ENCODE measurements around the gene ERCC6L2. TPM values are rescaled to one million over a fixed set of nuclear protein-coding genes. Genes with fewer than 3 reads are reported as not detected.

Gene ERCC6L2
- total RNA-seq, 2 experiments from 2014 or later, result 30.8 to 31.3 TPM

GRCh38 chr9:95924987-95925386, 49.5 kb downstream of the ERCC6L2 start:
- TF ChIP-seq CTCF (IDR thresholded peaks at IDR 0.05), result no peak
- DNase-seq, result no peak
- Mint-ChIP-seq H3K9me3 (no peaks in the 10 kb centered on the region), H3K36me3 (ENCODE audit: low read depth) (peaks cover 77% of the 10 kb centered on the region), H3K4me3 (no peak overlapping the region), H3K4me1 (ENCODE audit: low read depth) (no peaks in the 10 kb centered on the region), H3K27me3 (no peaks in the 10 kb centered on the region), H3K27ac (no peak overlapping the region)
- no peak overlapping the region for H3K27ac ChIP-seq (ENCODE audit: low read depth in 1 of 2, low read length in 2 of 2)
- H3K4me1 ChIP-seq (ENCODE audit: insufficient read depth, low read length), result no peaks in the 10 kb centered on the region
- H3K9me3 ChIP-seq (ENCODE audit: control insufficient read depth in 1 of 2, insufficient read depth in 1 of 2, low read length in 2 of 2), result no peaks in the 10 kb centered on the region
- POLR2A ChIA-PET, result no interaction called here
- no peak for ATAC-seq (ENCODE audit: poor library complexity)
- no peak overlapping the region for H3K4me3 ChIP-seq (ENCODE audit: low read length)
- H3K27me3 ChIP-seq (ENCODE audit: control insufficient read depth in 1 of 2, insufficient read depth in 2 of 2, low read length in 2 of 2), result no peaks in the 10 kb centered on the region
- CTCF ChIA-PET, result no interaction called here
- H3K36me3 ChIP-seq (ENCODE audit: insufficient read depth, low read length), result peaks cover 50% of the 10 kb centered on the region
- intact Hi-C loops (cut with DNase I, micrococcal nuclease), result no loop called here

GRCh38 chr9:95927271-95928004, 51.9 kb downstream of the ERCC6L2 start:
- ATAC-seq (ENCODE audit: poor library complexity) (no peak), DNase-seq (no peak)
- Histone ChIP-seq H3K27ac (ENCODE audit: low read depth in 1 of 2, low read length in 2 of 2) (no peak overlapping the region), H3K4me1 (ENCODE audit: insufficient read depth, low read length) (no peaks in the 10 kb centered on the region), H3K27me3 (ENCODE audit: control insufficient read depth in 1 of 2, insufficient read depth in 2 of 2, low read length in 2 of 2) (no peaks in the 10 kb centered on the region), H3K9me3 (ENCODE audit: control insufficient read depth in 1 of 2, insufficient read depth in 1 of 2, low read length in 2 of 2) (no peaks in the 10 kb centered on the region), H3K4me3 (ENCODE audit: low read length) (no peak overlapping the region), H3K36me3 (ENCODE audit: insufficient read depth, low read length) (peaks cover 59% of the 10 kb centered on the region)
- no peaks in the 10 kb centered on the region for H3K4me1 Mint-ChIP-seq (ENCODE audit: low read depth)
- POLR2A ChIA-PET, result interaction anchor here (1.2 kb wide), 1 partner anchor 77 kb away, joined by 3 read pairs; no protein-coding TSS in a partner anchor
- CTCF ChIA-PET, result interaction anchor here (0.6 kb wide), 1 partner anchor 647 kb away, joined by 3 read pairs; no protein-coding TSS in a partner anchor
- intact Hi-C loops (cut with DNase I, micrococcal nuclease), result no loop called here
- H3K36me3 Mint-ChIP-seq (ENCODE audit: low read depth), result peaks cover 84% of the 10 kb centered on the region
- no peaks in the 10 kb centered on the region for H3K9me3 Mint-ChIP-seq
- no peak for TF ChIP-seq CTCF (IDR thresholded peaks at IDR 0.05)
- no peak overlapping the region for H3K4me3 Mint-ChIP-seq
- no peak overlapping the region for H3K27ac Mint-ChIP-seq
- H3K27me3 Mint-ChIP-seq, result no peaks in the 10 kb centered on the region

- Mint-ChIP-seq H3K36me3 (ENCODE audit: low read depth) (peaks cover 92% of the 10 kb centered on the region), H3K4me3 (no peak overlapping the region), H3K4me1 (ENCODE audit: low read depth) (no peaks in the 10 kb centered on the region), H3K9me3 (no peaks in the 10 kb centered on the region), H3K27ac (no peak overlapping the region), H3K27me3 (no peaks in the 10 kb centered on the region)
- Histone ChIP-seq H3K4me3 (ENCODE audit: low read length) (no peak overlapping the region), H3K27ac (ENCODE audit: low read depth in 1 of 2, low read length in 2 of 2) (no peak overlapping the region), H3K4me1 (ENCODE audit: insufficient read depth, low read length) (no peaks in the 10 kb centered on the region), H3K9me3 (ENCODE audit: control insufficient read depth in 1 of 2, insufficient read depth in 1 of 2, low read length in 2 of 2) (no peaks in the 10 kb centered on the region), H3K36me3 (ENCODE audit: insufficient read depth, low read length) (peaks cover 56% of the 10 kb centered on the region), H3K27me3 (ENCODE audit: control insufficient read depth in 1 of 2, insufficient read depth in 2 of 2, low read length in 2 of 2) (no peaks in the 10 kb centered on the region)
- DNase-seq (no peak), ATAC-seq (ENCODE audit: poor library complexity) (no peak)
- intact Hi-C loops (cut with DNase I, micrococcal nuclease), result no loop called here
- ChIA-PET CTCF (interaction anchor here (1.7 kb wide), 1 partner anchor 10 kb away, joined by 4 read pairs; no protein-coding TSS in a partner anchor), POLR2A (no interaction called here)
- TF ChIP-seq CTCF (IDR thresholded peaks at IDR 0.05), result no peak
Measured at GRCh38 chr9:95930277-95930676, 54.8 kb downstream of the ERCC6L2 start.
